Endothelial cell of umbilical vein (primary cell): ENCODE results near the gene UBE2F. TPM values are rescaled to one million over a fixed set of nuclear protein-coding genes. Genes with fewer than 3 reads are reported as not detected.
A peak's percentile ranks its signal among the peaks of the same experiment; 100 is the strongest.

ENCODE experiments used
- BruUV-seq: library from RNA; stranded (reverse); fragments of 400-500 nt; replicated peaks from 2 replicates; lab custom pipeline; 2021; lab: Mats Ljungman, UMichigan
- CTCF ChIA-PET: fragments of 300-600, 350-600 bp; sonication (Branson Sonifier 250); formaldehyde crosslinking; loops from one replicate; lab custom pipeline; 2021; ENCODE audit warnings: antibody characterized with exemption, inconsistent platforms; lab: Charles Lee
- POLR2A ChIA-PET: fragments of 300-600, 350-600 bp; sonication (Branson Sonifier 250); formaldehyde crosslinking; loops from one replicate; lab custom pipeline; 2021; ENCODE audit warnings: antibody characterized with exemption, inconsistent platforms; lab: Charles Lee
- DNase-seq: peaks from one replicate; pipeline ENCODE4 v3.0.0-alpha.2; 2011; ENCODE audit warnings: low read depth, low spot score
- FAIRE-seq: peaks from 2 replicates; lab custom pipeline; 2011; peaks lifted over from hg19 to GRCh38; lab: Jason Lieb, UNC
- H2AFZ ChIP-seq: 2 replicates; pipeline ENCODE4 v1.6.0; 2012; ENCODE audit warnings: low read depth, low read length, control low read depth, inconsistent platforms
- H3K27ac ChIP-seq: 2 replicates; pipeline ENCODE4 v1.5.1; 2011; ENCODE audit warnings: low read depth, mild to moderate bottlenecking, control low read depth, low read length, moderate library complexity; ENCODE audit not compliant: insufficient read depth
- H3K27me3 ChIP-seq, 2 experiments: 2 replicates each; pipeline versions ENCODE4 v1.6.0 to v1.6.1; 2011; ENCODE audit warnings: low read length in 2 of 2, mixed read lengths in 1 of 2; ENCODE audit not compliant: control insufficient read depth in 2 of 2, insufficient read depth in 2 of 2
- H3K36me3 ChIP-seq, 2 experiments: 2 replicates in 1 of 2; 3 replicates in 1 of 2; pipeline ENCODE4 v1.5.1; 2011; ENCODE audit warnings: low read length in 2 of 2, mild to moderate bottlenecking in 1 of 2, moderate library complexity in 1 of 2; ENCODE audit not compliant: control insufficient read depth in 2 of 2, insufficient read depth in 2 of 2; ENCODE audit errors: extremely low read depth in 1 of 2
- H3K4me1 ChIP-seq: 3 replicates; pipeline ENCODE4 v1.5.1; 2011; ENCODE audit warnings: mild to moderate bottlenecking, low read length; ENCODE audit not compliant: control insufficient read depth, insufficient read depth; ENCODE audit errors: extremely low read depth
- H3K4me2 ChIP-seq: 2 replicates; pipeline ENCODE4 v1.6.1; 2011; ENCODE audit warnings: low read length, control low read depth, mixed read lengths; ENCODE audit not compliant: insufficient read depth
- H3K4me3 ChIP-seq, 3 experiments: fragments of 200-600 bp in 1 of 3; sonication (generic), shearing (Covaris generic) in 1 of 3; replicated peaks in 1 of 3; 2 replicates each; pipeline ENCODE4 v1.5.1; 2011 to 2016; ENCODE audit warnings: control low read depth in 3 of 3, low read length in 3 of 3, mild to moderate bottlenecking in 2 of 3, inconsistent platforms in 1 of 3, low read depth in 1 of 3, moderate library complexity in 1 of 3; ENCODE audit not compliant: insufficient read depth in 1 of 3
- H3K79me2 ChIP-seq: 2 replicates; pipeline ENCODE4 v1.6.0; 2012; ENCODE audit warnings: low read length, inconsistent platforms; ENCODE audit not compliant: control insufficient read depth, insufficient read depth
- H3K9ac ChIP-seq: replicated peaks from 2 replicates; pipeline ENCODE3; 2011; ENCODE audit warnings: low read length, control low read depth; ENCODE audit not compliant: insufficient read depth; ENCODE audit errors: extremely low read depth
- H3K9me1 ChIP-seq: replicated peaks from 3 replicates; pipeline ENCODE4 v1.6.0; 2011; ENCODE audit warnings: mild to moderate bottlenecking, low read length; ENCODE audit not compliant: control insufficient read depth, insufficient read depth; ENCODE audit errors: extremely low read depth
- H3K9me3 ChIP-seq: replicated peaks from 2 replicates; pipeline ENCODE4 v1.5.1; 2012; ENCODE audit warnings: low read length, inconsistent platforms; ENCODE audit not compliant: control insufficient read depth, insufficient read depth
- H4K20me1 ChIP-seq: replicated peaks from 2 replicates; pipeline ENCODE3; 2011; ENCODE audit warnings: mild to moderate bottlenecking, low read length; ENCODE audit not compliant: control insufficient read depth, insufficient read depth; ENCODE audit errors: extremely low read depth
- CTCF ChIP-seq, 2 donors: IDR thresholded peaks; 1 replicate in 1 of 2; 2 replicates in 1 of 2; pipeline ENCODE4 v1.5.1; 2011; ENCODE audit warnings: low read length in 2 of 2, mild to moderate bottlenecking in 2 of 2, moderate library complexity in 2 of 2, control low read depth in 1 of 2, inconsistent platforms in 1 of 2, low read depth in 1 of 2; ENCODE audit not compliant: insufficient read depth in 1 of 2; ENCODE audit errors: extremely low read depth in 1 of 2
- FOS ChIP-seq: IDR thresholded peaks from 2 replicates; pipeline ENCODE4 v1.6.1; 2011; ENCODE audit warnings: mild to moderate bottlenecking, low read length, moderate library complexity, borderline replicate concordance; ENCODE audit not compliant: insufficient read depth
- GATA2 ChIP-seq: IDR thresholded peaks from 2 replicates; pipeline ENCODE4 v1.7.0; 2011; ENCODE audit warnings: low read depth, mild to moderate bottlenecking, moderate library complexity, mixed read lengths, low read length; ENCODE audit not compliant: insufficient read length, insufficient read depth
- JUN ChIP-seq: IDR thresholded peaks from 2 replicates; pipeline ENCODE4 v1.6.1; 2011; ENCODE audit warnings: borderline replicate concordance, low read depth; ENCODE audit not compliant: insufficient read length, insufficient read depth
- MAX ChIP-seq: IDR thresholded peaks from 2 replicates; pipeline ENCODE4 v1.6.1; 2011; ENCODE audit not compliant: insufficient read depth, insufficient read length
- MYC ChIP-seq: IDR thresholded peaks from one replicate; pipeline ENCODE4 v1.6.1; 2011; ENCODE audit warnings: mild to moderate bottlenecking, low read depth, low read length
- POLR2A ChIP-seq: IDR thresholded peaks from 2 replicates; pipeline ENCODE4 v1.6.1; 2012; ENCODE audit warnings: low read depth, mild to moderate bottlenecking, control low read depth, low read length
- POLR2AphosphoS5 ChIP-seq: IDR thresholded peaks from 2 replicates; pipeline ENCODE4 v1.6.1; 2012; ENCODE audit warnings: low read depth, mild to moderate bottlenecking, control low read depth, low read length, moderate library complexity; ENCODE audit not compliant: insufficient read depth
- dilution Hi-C: fragments of 300-500 bp; cut with MboI; formaldehyde crosslinking; loops from one replicate; pipeline ENCODE4 v1.15.0; 2019; ENCODE audit warnings: low sequenced_read_pairs; ENCODE audit not compliant: extremely low pct_ligation_motif_present
- intact Hi-C: fragments of 100-400 bp; cut with micrococcal nuclease; formaldehyde crosslinking; loops from one replicate; pipeline ENCODE4 v1.10.0; 2022
- polyA plus RNA-seq, 4 experiments: library from polyadenylated mRNA; depleted of rRNA in 3 of 4; stranded (reverse) in 3 of 4; unstranded in 1 of 4; fragments of >200 nt; gene quantifications; 2 replicates each; pipeline versions ENCODE4 v1.2.1 to v1.2.3, GENCODE V29; 2011 to 2012; ENCODE audit warnings: missing spikeins in 1 of 4
- total RNA-seq: library from RNA; stranded (reverse); gene quantifications from 2 replicates; pipeline ENCODE4 v1.2.3, GENCODE V29; 2021

Gene UBE2F
- total and polyA plus RNA-seq, 2 donors (not counting 3 experiments of a cell fraction or from before 2014, with no cell fraction given), result 42.3 to 45.6 TPM

DNA sequence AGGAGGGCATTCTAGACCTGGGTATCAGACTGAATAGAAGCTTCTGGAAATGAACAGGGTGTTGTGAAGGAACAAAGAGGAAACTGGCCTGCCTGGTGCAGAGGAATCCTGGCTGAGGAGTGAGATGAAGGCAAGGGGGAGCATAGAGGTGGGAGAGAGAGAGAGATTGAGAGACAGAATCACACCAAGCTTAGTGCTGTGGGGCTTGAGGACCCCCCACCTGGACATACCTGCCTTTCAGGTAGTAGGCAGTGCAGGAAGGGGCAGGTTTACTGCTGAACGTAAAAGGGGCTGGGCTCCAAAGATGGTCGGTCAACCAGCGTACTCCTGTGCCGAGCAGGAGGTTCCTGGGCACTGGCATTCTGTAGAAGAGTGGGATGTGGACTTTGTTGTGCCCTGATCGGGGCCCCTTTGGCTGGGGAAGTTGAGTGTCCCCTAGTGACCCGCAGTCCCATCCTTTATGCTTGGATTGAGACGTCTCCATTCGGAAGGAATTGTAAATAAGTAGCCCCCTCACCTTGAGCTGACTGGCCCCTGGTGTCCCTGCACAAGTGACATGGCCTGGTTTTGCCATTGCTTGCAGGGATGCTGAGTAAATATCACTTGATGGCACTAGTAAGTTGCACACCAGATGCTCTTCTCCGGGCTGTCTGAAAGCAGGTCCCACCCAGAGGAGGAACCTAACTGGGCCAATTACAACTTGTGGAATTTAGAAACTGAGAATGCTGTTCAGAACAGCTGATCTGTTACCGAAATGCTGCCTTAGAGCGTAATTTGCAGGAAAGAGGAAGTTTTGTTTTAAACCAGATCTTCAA, 1.4 kb downstream of the UBE2F start:
- Histone ChIP-seq H3K4me1 (peaks cover 10% of the 10 kb centered on the region), H2AFZ (no peak overlapping the region), H3K27ac (no peak overlapping the region), H3K36me3 (no peaks in the 10 kb centered on the region), H3K4me3 (peak overlapping the region in 2 of 3 experiments; percentile 49 to 65), H3K4me2 (peak overlapping the region; percentile 76), H3K9me3 (no peaks in the 10 kb centered on the region), H3K79me2 (peaks cover 46% of the 10 kb centered on the region), H3K27me3 (no peaks in the 10 kb centered on the region), H3K9ac (no peak overlapping the region), H3K9me1 (no peaks in the 10 kb centered on the region), H4K20me1 (no peaks in the 10 kb centered on the region)
- DNase-seq, result peak; percentile 17
- dilution Hi-C loops (no loop called here), intact Hi-C loops (loop anchor here (5.0 to 10.0 kb wide), 2 partner anchors 277 to 294 kb away; partner anchors contain the start of gene HES6)
- TSS peak; percentile 25 for BruUV-seq
- ChIA-PET POLR2A (no interaction called here), CTCF (no interaction called here)
- no peak for TF ChIP-seq GATA2
- no peak for TF ChIP-seq MYC
- peak; percentile 14 for TF ChIP-seq POLR2A
- TF ChIP-seq CTCF (IDR thresholded peaks at IDR 0.05; ENCODE audit: extremely low read depth in 1 of 2, insufficient read depth in 1 of 2, low read depth in 1 of 2, low read length in 2 of 2), result no peak
- TF ChIP-seq FOS, result no peak
- TF ChIP-seq POLR2AphosphoS5, result no peak
- no peak for TF ChIP-seq MAX
- TF ChIP-seq JUN, result no peak
- peak; percentile 31 for FAIRE-seq
